GM19023 (cell line): Measurements from ENCODE around the gene FBXL20.

Source experiments
- ATAC-seq: cut with Tn5 transposase; IDR thresholded peaks from one replicate; pipeline ENCODE4 v1.9.1; 2021; ENCODE audit warnings: mild to moderate bottlenecking, moderate library complexity; ENCODE audit not compliant: unreplicated experiment

The FBXL20 gene

DNA sequence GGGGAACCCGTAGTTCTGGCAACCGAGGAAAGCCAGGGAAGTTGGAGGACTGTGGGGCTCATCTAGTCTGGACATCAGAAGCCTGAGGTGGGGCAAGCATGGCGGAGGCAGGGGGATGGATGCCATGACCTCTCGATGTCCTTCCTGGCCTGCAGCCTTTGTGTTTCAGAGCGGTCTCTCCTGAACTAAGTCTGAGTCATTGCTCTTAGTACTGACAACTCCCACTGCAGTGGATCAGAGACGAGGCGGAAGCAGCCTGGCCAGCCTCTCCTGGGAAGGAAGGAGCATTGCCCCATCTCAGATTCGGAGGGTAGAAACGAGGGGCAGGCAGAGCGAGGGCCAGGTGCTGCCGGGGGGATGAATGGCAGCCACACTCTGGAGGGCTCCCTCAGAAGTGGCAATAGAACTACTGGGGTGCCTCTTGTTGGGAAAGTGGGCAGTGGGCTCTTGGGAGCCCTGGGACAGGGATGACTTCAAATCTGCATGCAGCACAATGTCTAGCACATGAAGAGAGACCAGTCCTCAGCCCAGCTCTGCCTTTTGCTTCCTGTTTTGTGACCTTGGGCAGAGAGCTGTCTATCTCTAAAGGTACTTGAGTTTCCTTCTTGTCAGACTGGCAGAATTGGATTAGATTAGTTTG is 172.0 kb downstream of the FBXL20 start:
- no peak for ATAC-seq

DNA sequence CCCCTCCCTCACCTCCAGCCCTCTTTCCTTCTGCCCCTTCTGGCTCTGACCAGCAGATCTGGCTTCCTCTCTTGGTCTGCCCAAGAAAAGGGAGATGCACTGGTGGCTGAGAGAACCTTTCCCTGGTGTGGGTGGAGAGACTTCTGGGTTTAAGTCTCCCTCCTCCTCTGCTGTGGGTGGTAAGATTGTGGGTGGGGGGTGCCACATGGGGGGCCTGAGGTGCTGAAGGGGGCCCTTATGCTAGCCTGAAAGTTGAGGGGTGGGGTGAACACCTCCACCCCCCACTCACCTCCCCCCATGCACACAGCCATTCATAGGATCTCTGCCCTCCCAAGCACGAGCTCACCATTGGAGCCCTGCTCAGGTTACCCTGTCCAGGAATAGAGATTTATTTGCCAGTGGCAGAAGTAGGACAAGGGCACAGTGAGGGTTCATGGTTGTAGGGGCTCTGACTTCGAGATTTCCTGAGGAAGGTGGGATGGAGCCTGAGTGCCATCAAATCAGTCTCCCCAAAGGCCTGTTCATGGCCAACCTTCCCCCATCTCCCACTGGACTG is 174.0 kb downstream of the FBXL20 start:
- ATAC-seq, result no peak

DNA sequence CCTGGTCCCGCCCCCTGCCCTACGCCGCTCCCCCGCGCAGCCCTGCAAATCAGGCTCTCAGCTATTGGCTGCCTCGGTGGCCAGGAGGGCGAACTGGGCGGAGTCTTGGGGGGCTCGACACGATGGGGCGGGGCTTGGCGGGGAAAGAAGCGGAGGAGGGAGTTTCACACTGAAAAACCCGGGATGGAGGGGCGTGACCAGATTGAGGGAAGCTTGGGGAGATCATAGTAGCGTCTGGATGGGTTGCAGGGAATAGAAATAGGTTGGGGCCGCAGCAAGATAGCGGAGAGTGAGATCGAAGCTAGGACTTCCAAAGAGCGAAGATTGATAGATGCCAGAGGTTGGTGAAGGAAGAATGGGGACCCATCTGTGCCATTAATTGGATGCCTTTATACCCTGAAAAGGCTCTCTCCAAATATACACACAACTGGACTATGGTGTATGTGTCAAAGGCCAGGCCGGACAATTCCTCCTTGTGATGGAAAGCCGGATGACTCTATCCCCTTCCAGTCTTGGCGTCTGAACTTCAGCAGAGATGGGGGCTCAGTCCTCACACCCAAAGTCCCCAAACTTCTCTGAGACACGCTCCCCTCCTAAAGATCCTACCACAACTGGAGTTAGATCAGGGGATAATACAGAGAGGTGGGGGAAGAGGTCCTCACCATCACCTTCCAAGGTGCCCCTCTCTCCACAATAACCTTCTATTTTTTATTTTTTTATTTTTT is 175.3 kb downstream of the FBXL20 start:
- ATAC-seq, result no peak

DNA sequence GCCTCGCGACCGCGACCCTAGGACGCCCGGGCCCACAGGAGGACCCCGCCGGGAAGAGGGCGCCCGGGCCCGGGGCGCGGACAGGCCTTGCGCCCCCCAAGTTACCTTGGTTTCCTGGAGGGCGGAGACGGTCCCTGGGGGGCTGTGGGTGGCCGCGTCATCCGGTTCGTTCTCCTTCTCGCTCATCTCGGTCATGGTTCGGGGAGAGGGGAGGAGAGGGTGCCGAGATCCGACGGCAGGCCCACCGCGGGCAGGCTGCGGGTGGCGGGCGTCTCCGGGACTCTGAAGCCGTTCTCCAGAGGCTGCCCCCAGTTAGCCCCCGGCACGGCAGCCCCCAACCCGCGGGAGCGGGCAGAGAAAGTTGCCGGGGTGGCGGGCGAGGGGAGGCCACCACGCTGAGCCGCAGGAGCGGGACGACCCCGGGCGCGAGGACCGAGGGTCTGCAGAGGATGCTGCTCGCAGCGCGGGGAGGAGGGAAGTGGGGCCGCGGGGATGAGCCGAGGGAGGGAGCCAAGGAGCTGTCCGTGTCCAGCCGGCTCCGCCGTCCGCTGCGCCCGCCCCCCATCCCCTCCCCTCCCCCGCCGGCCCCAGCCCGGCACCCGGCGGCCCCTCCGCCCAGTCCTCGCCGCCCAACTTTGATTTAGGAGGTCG is 176.0 kb downstream of the FBXL20 start, which contains the start of gene STAC2:
Gene STAC2 (minus strand): TSS at position 638 of the 651 bp plus-strand sequence. CDS start 443 bp downstream, at position 195.
- no peak for ATAC-seq

DNA sequence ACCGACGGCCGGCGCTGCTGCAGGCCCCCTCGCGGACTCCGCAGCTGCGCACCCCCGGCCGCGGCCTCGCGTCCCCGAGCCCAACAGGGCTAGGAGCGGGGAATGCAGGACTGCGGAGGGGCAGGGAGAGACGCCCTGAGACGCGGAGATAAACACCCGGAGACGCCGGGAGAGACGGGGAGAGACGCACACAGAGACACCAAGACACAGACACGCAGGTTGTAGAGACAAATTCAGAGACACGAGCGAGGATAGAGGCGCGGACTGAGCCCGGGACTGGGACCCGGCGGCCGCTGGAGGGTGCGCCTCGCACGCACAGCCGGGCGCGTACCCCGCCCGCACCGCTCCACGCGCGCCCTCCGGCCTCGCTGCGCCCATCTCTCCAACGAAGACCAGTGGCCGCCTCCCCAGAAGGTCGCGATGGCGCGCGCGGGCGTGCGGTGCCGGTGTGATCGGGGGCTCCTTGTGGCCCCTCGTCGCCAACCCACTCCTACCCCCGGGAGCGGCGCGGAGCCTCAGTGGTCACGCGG is 176.6 kb downstream of the FBXL20 start:
- ATAC-seq, result no peak

GRCh38 chr17:39223907-39224777 is 177.3 kb downstream of the FBXL20 start:
- no peak for ATAC-seq

- no peak for ATAC-seq
Measured at GRCh38 chr17:39222866-39223834, 178.3 kb downstream of the FBXL20 start.

DNA sequence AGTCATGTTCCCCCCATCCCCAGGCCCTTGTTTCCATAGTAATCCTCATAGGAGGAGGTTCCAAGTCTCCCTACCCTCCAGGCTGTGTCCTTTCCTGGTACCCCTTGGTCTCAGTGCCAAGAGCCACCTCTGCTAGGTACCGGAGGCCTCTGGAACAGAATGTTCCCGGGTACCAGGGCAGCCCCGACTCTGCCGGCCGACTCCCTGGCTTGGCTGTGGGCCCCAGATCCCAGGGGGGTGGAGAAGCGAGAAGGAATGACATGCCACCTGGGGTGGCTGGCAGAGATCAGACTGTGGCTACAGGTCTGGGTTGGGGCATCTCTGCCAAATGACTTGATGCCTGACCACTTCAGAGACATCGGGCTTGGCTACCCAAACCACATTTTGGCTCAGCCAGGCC is 179.3 kb downstream of the FBXL20 start:
- no peak for ATAC-seq

DNA sequence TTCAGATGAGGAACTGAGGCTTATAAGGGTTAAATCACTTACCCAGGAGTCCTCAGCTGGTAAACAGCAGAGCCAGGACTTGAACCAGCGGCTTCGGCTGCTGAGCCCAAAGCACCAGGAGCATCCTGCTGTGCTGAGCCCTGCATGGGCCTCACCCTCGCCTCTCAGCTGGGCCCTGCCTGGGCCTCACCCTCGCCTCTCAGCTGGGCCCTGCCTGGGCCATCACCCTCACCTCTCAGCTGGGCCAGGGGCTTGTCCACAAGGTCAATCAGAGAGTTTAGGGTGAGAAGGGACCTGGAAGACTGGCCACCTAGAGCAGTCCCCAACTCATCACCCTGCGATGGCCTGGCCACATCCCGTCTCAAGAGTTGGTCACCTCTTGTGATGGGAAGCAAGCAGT is 179.9 kb downstream of the FBXL20 start:
- no peak for ATAC-seq

- ATAC-seq, result no peak
Measured at GRCh38 chr17:39219647-39220154, 181.7 kb downstream of the FBXL20 start.

GRCh38 chr17:39218906-39219305 is 182.5 kb downstream of the FBXL20 start:
- no peak for ATAC-seq

GRCh38 chr17:39217734-39218369 is 183.6 kb downstream of the FBXL20 start:
- ATAC-seq, result no peak

- ATAC-seq, result no peak
Measured at GRCh38 chr17:39213852-39214251, 187.6 kb downstream of the FBXL20 start.

DNA sequence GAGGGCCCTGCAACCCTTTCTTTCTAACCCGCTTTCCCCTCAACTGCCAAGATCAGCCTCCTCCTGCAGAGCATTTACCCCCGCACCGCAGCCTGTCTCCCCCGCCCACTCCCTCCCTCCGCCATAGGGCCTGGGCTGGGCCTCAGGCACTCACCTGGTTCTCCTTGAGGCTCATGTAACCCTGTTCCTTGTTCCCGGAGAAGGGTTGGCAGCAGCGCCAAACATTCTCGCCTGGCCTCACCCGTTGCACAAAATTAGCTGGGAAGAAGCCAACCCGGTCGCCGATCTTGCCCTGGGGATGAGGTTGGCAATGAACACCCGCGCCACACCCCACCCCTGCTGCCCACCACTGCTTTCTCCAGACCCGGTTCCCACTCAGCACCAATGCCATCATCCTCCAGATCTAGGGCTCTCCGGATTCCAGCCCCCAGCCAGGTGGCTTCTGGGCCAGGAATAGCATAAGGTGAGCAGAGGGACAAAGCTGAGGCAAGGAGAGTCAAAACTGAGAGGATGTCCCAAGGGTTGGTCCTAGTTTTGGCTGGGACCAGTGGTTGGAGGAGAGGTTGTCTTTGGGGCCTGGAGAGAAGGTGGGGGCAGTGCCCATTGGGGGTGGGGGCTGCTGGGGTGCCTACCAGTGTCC is 188.5 kb downstream of the FBXL20 start:
- no peak for ATAC-seq

DNA sequence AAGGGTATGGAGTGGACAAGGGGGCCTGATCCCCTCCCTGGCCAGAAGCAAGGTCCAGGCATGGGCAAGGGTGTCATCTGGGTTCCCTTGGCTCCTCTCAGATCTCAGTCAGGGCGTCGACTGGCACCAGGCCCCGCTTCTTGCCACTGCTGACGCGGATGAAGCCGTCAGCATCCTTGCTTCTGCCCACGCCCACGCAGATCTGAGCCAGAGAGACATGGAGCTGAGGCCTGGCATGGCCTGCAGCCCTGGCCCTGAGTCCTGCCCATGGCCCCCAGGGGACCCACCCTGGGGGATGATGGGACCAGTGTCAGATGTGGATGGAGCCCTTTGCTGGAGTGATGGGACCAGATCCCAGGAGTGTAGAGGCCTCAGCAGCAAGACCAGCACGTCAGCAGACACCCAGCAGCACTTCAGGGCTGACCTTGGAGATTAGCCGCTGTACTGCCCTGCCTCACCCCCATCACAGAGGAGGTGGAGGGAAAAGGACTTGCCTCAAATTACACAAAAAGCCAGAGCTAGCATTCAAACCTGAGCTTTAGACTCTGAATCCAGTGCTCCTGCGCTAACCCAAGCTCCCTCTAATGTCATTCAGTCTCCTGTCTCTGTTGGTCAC is 189.1 kb downstream of the FBXL20 start:
- ATAC-seq, result no peak

- no peak for ATAC-seq
Measured at GRCh38 chr17:39210093-39210434, 191.4 kb downstream of the FBXL20 start.

GRCh38 chr17:39209317-39210092 is 191.9 kb downstream of the FBXL20 start:
- ATAC-seq, result no peak
